Testis (tissue), 2 donors: ENCODE results near the gene ELOVL2.

Experiments
- POLR2A ChIP-seq: fragments of 450-650 bp; IDR thresholded peaks from one replicate; pipeline ENCODE4 v1.6.1; 2017; ENCODE audit warnings: antibody characterized with exemption, mild to moderate bottlenecking, moderate library complexity
- TF ChIP-seq, protein P1 (sequence below), 3 experiments: fragments of 450-650 bp in 2 of 3; fragments of 200-600 bp in 1 of 3; sonication (generic) in 1 of 3; IDR thresholded peaks; one replicate each; pipeline ENCODE4 v1.5.1; 2016 to 2019; ENCODE audit warnings: antibody characterized with exemption in 3 of 3, mild to moderate bottlenecking in 2 of 3, moderate library complexity in 1 of 3

- no peak for TF ChIP-seq POLR2A
- TF ChIP-seq, protein P1, sequence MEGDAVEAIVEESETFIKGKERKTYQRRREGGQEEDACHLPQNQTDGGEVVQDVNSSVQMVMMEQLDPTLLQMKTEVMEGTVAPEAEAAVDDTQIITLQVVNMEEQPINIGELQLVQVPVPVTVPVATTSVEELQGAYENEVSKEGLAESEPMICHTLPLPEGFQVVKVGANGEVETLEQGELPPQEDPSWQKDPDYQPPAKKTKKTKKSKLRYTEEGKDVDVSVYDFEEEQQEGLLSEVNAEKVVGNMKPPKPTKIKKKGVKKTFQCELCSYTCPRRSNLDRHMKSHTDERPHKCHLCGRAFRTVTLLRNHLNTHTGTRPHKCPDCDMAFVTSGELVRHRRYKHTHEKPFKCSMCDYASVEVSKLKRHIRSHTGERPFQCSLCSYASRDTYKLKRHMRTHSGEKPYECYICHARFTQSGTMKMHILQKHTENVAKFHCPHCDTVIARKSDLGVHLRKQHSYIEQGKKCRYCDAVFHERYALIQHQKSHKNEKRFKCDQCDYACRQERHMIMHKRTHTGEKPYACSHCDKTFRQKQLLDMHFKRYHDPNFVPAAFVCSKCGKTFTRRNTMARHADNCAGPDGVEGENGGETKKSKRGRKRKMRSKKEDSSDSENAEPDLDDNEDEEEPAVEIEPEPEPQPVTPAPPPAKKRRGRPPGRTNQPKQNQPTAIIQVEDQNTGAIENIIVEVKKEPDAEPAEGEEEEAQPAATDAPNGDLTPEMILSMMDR (IDR thresholded peaks at IDR 0.05), result no peak
Observed at GRCh38 chr6:11083491-11083890, 39.4 kb upstream of the ELOVL2 start.
